ENCODE results near the gene DLG2.

DLG2 gene

DNA sequence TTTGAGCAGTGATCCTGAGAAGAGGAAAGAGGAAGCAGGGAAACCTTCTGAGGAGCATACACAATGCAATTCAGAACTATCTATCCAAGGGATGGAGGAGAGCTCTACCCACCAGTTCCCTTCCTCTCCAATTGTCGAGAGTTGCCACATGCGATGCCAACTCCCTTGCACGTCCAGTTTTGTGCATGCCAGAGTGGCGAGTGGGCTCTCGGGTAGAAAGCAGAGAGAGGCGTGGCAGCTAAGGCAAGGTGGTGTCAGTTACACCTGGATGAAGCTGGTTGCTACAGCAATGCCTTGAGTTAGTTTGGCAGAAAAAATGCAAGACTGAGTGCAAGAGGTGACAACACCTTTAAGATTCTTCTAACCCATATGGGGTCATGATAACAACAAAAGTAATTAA, 1920.6 kb downstream of the DLG2 start:
- TF ChIP-seq, protein P1, sequence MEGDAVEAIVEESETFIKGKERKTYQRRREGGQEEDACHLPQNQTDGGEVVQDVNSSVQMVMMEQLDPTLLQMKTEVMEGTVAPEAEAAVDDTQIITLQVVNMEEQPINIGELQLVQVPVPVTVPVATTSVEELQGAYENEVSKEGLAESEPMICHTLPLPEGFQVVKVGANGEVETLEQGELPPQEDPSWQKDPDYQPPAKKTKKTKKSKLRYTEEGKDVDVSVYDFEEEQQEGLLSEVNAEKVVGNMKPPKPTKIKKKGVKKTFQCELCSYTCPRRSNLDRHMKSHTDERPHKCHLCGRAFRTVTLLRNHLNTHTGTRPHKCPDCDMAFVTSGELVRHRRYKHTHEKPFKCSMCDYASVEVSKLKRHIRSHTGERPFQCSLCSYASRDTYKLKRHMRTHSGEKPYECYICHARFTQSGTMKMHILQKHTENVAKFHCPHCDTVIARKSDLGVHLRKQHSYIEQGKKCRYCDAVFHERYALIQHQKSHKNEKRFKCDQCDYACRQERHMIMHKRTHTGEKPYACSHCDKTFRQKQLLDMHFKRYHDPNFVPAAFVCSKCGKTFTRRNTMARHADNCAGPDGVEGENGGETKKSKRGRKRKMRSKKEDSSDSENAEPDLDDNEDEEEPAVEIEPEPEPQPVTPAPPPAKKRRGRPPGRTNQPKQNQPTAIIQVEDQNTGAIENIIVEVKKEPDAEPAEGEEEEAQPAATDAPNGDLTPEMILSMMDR (IDR thresholded peaks at IDR 0.05; ENCODE audit: borderline replicate concordance, control extremely low read depth, extremely low read depth, insufficient read depth, missing control alignments) = no peak
- DNase-seq (ENCODE audit: low spot score) = no peak
- in situ Hi-C loops (cut with MboI; ENCODE audit: low sequenced_read_pairs, unreplicated experiment) = no loop called here

GRCh38 chr11:83702796-83703195, 1924.3 kb downstream of the DLG2 start:
- in situ Hi-C loops (cut with MboI; ENCODE audit: low sequenced_read_pairs, unreplicated experiment) = no loop called here
- TF ChIP-seq, protein P1 (IDR thresholded peaks at IDR 0.05; ENCODE audit: borderline replicate concordance, control extremely low read depth, extremely low read depth, insufficient read depth, missing control alignments) = no peak
- no peak for DNase-seq (ENCODE audit: low spot score)

DNA sequence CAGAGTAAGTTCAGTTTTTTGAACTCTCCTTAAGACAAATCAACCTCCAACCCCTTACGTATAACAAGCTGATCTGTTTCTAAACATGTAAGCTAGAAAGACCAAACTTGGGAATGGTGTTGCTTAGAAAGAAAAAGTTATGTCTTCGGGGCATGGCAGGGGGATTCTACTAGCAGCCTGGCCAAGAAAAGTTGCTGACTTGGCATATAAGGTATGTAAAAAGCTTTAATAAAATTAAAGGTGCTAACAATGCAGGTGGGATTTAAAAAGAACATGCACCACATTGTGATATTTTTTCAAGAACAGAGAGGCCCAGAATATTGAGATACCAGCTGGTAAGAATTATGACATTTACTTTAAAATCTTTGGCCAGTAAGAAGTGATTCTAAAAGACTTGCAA, 1929.6 kb downstream of the DLG2 start:
- in situ Hi-C loops (cut with MboI; ENCODE audit: low sequenced_read_pairs, unreplicated experiment) = no loop called here

DNA sequence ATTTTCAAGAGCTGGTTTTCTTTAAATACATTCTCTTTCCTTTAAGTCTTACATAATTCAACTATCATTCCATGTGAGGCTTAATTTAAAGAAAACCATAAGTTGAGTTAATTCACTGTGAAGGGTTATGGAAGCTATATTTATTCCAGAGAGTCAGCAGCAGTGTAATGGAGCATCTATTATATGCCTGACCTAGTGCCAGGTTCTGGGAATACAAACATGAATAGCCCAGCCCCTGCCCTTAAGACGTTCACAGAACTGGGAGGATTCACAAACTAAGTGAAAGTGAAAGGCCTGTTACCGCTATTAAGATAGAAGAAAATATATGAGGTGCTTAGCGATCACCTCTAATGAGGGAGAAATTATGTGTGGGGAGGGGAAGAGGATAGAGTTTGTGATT, 1932.1 kb downstream of the DLG2 start:
- DNase-seq (ENCODE audit: low spot score) = no peak
- in situ Hi-C loops (cut with MboI; ENCODE audit: low sequenced_read_pairs, unreplicated experiment) = no loop called here
- TF ChIP-seq, protein P1 (IDR thresholded peaks at IDR 0.05; ENCODE audit: borderline replicate concordance, control extremely low read depth, extremely low read depth, insufficient read depth, missing control alignments) = no peak

More for the DNA sequence above, 1929.6 kb downstream of the DLG2 start:
- no peak for DNase-seq (ENCODE audit: low spot score)
- TF ChIP-seq, protein P1 (IDR thresholded peaks at IDR 0.05; ENCODE audit: borderline replicate concordance, control extremely low read depth, extremely low read depth, insufficient read depth, missing control alignments) = no peak

DNA sequence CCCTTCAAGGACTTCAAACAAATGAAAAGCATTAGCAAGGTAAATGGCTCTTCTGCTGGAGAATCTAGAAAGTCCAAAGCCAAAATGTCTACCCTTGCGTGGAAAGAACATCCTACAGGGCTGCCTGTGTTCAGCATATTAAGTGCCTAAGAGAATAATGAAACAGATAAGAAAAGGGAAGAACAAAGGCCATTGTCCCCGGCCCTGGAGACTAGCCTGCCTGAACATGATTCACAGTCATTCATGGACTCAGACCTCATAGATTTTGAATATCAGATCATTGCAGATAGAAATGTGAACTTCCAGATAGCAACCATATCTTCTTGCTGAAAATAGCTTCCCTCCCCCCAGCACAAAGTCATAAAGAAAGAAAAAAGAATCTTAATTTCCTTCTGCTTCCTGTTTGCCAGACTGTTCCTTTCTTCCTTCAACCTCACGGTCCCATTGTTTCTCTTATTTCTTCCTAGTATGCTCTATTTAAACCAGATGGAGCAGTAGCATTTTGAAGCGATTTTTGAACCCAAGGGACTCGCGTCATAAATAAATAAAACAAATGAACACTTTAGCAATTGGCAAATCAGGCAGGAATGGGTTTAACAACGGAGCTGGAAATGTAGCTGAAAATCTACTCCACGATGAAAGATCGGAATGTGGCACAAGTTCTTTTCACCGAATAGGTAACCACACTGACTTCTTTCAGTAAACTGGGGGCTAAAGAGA, 1932.8 kb downstream of the DLG2 start:
- in situ Hi-C loops (cut with MboI; ENCODE audit: low sequenced_read_pairs, unreplicated experiment) = no loop called here
- DNase-seq (ENCODE audit: low spot score) = no peak
- TF ChIP-seq, protein P1 (IDR thresholded peaks at IDR 0.05; ENCODE audit: borderline replicate concordance, control extremely low read depth, extremely low read depth, insufficient read depth, missing control alignments) = no peak

DNA sequence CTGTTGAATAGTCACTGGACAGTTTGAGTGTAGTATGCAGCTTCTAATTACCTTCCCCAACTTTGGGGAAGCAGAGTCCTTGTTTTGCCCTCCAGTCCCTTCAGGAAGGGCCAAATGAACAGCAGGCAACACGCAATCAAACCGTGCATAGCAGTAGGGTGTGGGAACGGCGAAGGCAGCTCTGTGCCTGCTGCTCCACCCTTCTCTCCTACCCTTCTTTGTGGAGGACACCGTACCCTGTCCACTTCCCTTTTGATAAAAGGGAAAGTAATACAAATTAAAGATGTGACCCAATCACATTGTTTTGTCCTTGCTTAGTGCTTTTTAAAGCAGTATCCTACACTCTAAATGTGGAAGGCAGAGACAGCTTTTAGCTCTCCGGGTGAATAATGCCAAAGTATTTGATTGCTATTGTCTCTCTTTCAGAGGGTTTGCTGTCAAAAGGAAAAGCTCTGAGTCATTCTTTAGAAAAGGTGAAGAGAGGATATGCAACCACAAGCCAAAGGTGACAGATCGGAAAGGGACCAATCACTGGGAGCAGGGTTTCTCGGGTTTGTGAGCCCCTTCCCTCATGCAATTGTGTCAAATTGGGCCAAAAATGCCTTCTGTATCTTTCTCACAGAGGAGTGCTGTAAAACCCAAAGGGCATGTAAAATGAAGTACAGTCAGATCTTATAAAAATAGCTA, 1933.7 kb downstream of the DLG2 start:
- DNase-seq (ENCODE audit: low spot score) = no peak
- TF ChIP-seq, protein P1 (IDR thresholded peaks at IDR 0.05; ENCODE audit: borderline replicate concordance, control extremely low read depth, extremely low read depth, insufficient read depth, missing control alignments) = no peak
- in situ Hi-C loops (cut with MboI; ENCODE audit: low sequenced_read_pairs, unreplicated experiment) = no loop called here
